ENCODE results near the gene AFF3.

AFF3 gene

DNA sequence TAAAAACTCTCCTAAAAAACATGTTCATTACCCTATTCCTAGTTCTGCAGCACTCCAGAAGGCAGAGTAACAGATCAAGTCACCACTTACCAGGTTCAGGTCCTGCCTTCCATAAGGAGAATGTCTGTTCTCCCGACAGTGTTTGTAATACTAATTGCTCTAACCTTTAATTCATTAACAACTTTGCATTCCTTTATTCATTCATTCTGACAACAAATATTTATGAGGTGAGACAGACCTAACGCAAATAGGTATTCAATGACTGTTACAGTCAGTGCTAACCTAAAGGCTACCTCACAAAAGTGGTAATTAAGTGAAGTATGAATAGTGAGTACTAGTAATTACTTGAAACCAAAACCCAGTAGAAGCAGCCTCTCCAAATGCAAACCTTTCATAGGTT is 224.0 kb downstream of the AFF3 start:
- DNase-seq = no peak

- no peak for DNase-seq
Observed at GRCh38 chr2:99915108-99915675, 227.2 kb downstream of the AFF3 start.

GRCh38 chr2:99911736-99912135 is 230.7 kb downstream of the AFF3 start:
- DNase-seq = no peak

DNA sequence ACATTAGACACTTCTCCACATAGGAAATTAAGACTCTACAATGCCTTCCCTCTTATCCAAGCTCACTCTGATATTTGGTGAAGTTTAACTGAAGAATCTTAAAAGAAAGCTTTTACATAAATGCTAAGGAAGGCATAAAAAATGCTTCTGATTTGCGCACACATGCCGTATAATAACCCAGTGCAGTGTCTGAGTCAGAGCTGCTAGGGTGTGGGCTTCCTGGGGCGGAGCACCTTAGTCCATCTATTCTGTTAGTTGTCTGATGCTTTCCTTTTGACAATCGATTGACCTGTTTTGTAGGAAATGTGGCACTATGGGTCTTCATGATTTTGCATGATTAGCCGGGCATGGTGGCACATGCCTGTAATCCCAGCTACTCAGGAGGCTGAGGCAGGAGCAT is 231.5 kb downstream of the AFF3 start:
- DNase-seq = no peak

- no peak for DNase-seq
Observed at GRCh38 chr2:99905636-99906035, 236.8 kb downstream of the AFF3 start.

- DNase-seq = no peak
Observed at GRCh38 chr2:99905025-99905424, 237.4 kb downstream of the AFF3 start.

DNA sequence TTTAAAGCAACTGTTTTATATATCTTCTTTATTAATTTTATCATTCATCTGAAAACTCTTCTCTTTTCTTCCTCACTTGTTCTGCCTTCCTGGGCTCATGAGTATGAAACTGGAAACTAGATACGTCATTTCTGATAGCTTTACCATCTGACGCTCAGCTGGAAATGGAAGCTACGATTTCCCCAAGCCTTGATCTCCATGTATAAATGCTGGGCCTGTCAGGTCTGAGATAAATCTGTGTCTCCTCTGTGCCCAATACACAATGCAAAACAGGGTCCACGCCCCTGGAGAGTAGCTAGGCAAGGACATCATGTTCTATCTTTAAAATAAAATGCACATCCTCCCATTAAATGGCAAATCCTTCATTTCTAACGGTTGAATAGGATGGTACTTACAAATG is 238.4 kb downstream of the AFF3 start:
- DNase-seq = no peak

DNA sequence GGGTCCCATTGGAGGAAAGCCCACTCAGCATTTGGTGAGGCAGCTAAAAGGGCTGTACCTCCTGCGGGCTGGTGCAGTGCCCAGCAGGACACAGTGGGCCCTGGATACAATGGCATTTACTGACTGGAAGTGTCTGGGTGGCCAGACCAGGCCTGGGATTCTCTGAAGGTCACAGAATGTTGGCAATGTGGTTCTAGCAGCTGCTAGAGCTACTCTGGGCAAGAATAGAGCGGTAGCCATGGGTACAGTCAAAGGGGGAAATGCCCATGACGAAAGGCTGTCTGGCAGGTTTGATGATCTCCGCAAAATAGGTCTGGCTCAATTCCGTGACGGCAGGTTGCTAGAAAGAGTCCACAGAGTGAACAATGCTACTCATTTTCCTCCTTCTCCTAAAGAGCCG is 241.8 kb downstream of the AFF3 start:
- DNase-seq = no peak

GRCh38 chr2:99899882-99900281 is 242.5 kb downstream of the AFF3 start:
- no peak for DNase-seq

DNA sequence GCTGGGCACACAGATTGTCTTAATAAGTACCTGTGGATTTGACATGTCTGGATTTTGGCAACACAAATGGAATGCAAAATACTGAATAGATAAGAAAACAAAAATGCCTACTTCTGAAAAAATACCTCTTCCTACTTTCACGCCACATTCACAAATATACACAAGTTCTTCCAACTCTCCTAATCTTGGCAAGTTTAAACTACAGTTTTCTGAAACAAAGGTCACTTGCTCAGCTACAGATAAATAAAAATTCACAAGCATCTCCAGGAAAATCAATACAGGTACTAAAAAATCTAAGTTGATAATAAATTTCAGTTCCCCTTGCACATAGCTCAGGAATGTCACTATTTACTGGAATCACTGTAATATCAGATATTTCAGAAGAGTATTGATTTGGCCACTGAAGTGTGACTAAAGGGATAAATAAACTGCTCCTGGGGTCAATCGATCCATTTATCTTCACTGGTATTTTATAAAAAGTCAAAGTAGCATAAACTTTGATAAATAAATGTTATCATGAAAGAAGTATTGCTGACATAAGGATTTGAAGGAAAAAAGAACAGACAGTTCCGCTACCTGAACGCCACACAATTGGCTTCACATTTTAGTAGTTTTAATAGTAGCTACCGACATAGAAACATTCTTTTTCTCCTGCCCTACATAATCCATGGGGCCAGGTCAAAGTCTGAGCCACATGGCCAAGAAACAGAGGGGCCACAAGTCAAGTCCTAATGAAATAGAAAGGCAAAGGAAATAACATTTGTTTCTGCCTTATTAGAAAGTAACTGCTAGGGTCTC is 243.1 kb downstream of the AFF3 start:
- no peak for DNase-seq

DNA sequence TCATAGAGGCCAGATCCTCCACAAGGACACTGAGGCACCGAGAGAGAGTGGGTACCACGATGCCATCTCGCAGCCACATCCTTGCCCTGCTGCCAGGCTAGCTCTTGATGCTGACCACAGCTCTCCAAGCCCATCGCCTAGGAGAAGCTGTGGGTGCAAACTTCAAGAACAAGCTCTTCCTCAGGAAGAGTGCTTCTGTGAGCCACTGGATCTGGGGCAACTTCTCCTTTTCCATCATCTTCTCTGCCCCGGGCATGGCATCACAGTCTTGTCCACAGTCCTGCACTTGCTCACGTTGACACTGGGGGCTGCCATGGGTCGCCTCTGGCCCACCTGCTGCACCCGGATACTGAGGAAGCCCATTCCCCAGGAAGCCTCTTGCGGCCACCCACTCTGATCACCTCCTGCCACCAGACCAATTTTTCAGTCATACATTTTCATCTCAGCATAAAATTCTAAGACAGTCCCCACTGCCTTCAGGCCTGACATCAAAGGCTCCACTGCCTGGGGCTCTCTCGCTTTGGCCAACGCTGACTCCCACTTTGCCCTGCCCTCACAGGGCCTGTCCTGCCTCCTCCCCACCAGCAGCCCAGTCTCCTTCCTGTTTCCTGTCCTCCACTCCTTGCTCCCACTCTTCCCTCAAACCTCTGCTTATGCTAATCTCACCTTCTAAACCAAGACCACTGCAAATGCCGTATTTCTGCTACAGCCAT is 243.9 kb downstream of the AFF3 start:
- no peak for DNase-seq

DNA sequence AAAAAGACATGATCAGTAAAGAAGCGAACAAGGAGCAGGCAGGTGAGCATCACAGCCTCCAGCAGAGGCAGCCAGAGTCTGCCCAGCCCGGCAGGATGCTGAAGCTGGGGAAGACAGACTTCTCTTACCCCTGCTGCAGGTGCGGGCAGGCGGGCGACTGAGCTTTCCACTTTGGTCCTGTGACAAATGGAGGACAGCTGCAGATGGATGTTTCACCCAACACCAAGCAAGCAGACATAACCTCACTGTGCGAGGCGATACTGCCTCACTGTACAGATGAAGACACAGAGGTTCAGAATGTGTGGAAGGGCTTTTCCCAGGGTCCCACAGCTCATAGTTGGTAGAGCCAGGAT is 251.0 kb downstream of the AFF3 start:
- no peak for DNase-seq

DNA sequence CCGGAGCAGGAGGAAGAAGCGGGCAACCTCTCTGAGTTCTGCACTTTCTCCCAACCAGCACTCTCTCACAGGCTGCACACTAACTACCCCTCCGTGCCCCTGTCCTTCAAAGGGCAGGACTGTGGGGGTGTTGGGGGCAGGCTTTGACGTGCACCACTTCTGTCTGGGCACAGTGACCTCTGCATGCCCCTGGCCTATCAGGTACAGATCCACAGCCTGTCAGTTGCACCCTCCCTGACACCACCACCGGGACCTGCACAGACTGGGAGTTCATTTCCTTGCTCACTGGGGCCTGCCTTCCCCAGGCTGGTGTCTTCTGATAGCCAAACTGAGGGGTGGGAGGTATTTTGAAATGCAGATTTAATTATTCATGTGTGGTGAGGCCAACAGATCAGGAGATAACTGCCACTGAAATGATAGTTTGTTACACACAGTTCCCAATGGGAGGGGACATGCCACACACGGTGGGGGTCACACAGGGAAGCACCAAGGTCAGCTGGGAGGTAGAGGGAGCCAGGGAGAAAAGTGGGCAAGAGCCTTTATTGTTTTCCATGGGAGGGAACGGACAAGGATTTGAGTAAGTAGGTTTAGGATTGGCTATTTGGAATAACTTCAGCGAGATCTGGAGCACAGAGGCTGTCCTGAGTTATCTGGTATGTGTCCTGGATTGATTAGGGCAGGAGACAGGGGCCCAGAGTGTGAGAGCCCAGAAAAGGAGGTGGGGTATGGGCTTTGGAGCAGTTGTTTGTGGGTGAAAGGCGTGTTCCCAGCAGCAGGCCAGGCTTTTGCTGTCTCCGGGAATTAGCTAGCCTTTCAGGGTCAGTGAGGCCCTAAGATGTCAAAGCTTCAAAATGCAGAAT is 251.6 kb downstream of the AFF3 start:
- no peak for DNase-seq

- DNase-seq = no peak
Observed at GRCh38 chr2:99888617-99889016, 253.8 kb downstream of the AFF3 start.

- no peak for DNase-seq
Observed at GRCh38 chr2:99886418-99886817, 256.0 kb downstream of the AFF3 start.

DNA sequence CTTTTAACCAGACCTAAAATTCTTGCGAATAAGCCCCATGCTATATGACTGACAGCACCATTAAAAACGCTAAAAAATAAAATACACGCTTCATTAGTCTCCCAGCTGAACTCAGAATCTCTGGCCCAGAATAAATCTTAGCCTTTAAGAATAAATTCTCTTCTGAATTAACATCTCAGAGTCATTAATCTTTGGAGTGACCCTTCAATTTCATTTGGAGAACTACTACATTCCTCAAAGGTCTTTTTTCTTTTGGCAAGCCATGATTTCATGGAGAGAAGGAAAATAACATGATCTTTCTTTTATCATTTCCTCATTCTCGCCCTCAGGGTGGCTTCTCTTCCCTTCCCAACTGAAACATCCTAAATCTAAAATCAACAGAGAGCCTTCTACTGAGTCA is 259.0 kb downstream of the AFF3 start:
- DNase-seq = no peak

GRCh38 chr2:99881901-99882591 is 260.3 kb downstream of the AFF3 start:
- no peak for DNase-seq

- no peak for DNase-seq
Observed at GRCh38 chr2:99880964-99881294, 261.5 kb downstream of the AFF3 start.

- DNase-seq = no peak
Observed at GRCh38 chr2:99880148-99880963, 262.0 kb downstream of the AFF3 start.

DNA sequence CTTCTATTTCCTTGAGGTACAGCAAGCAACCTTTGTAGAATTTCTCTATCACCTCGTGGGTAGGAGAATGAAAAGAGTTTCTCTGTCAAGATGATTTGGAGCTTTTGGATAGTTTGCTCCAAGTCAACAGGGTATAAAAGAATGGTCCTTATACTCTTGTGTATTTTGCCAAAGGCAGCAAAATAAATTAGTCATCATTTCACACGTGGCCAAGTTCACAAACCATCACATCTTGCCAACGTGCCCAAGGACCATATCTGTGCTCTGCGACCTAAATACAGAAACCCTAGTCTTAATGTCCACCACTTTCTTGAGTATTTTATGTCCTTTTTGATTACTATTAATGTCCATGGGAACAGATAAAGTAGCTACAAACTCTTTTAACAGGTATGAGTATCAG is 262.9 kb downstream of the AFF3 start:
- no peak for DNase-seq

- DNase-seq = no peak
Observed at GRCh38 chr2:99878581-99879350, 263.6 kb downstream of the AFF3 start.

All from stimulated activated naive CD4-positive, alpha-beta T cell (primary cell).